Caki2 (cell line): ENCODE results near the gene TPR. TPM values are rescaled to one million over a fixed set of nuclear protein-coding genes. Genes with fewer than 3 reads are reported as not detected.
"Not testable (repeated sequence)": the region's sequence is repeated elsewhere in the genome, so short reads cannot be mapped to it uniquely, and the experiment has no call there.

Experiments
- DNase-seq: peaks from one replicate; pipeline ENCODE4 v3.0.0-alpha.2; 2015; ENCODE audit warnings: low read depth
- in situ Hi-C: cut with HindIII; loops from 2 replicates; pipeline ENCODE4 v1.10.0; 2016; ENCODE audit warnings: low sequenced_read_pairs, low pct_unique_long_range_greater_than_20kb, mixed read lengths
- total RNA-seq: library from RNA; depleted of rRNA; stranded (reverse); fragments of >200 nt; shearing (Covaris generic); gene quantifications from 2 replicates; pipeline ENCODE4 v1.2.3, GENCODE V29; 2014; ENCODE audit warnings: low replicate concordance; rRNA removed

Gene TPR
- 24.7 and 28.4 TPM in 2 replicates for total RNA-seq

- peak; percentile 100 for DNase-seq
- in situ Hi-C loops: no loop called here
Measured at GRCh38 chr1:186375152-186375928, at the start of gene TPR, which contains the start of gene ODR4. Gene TPR (minus strand): TSS chr1:186375253. CDS start chr1:186375028, 225 bp downstream. Gene ODR4 (plus strand): TSS chr1:186375838. CDS start chr1:186379786, 3,948 bp downstream.

DNA sequence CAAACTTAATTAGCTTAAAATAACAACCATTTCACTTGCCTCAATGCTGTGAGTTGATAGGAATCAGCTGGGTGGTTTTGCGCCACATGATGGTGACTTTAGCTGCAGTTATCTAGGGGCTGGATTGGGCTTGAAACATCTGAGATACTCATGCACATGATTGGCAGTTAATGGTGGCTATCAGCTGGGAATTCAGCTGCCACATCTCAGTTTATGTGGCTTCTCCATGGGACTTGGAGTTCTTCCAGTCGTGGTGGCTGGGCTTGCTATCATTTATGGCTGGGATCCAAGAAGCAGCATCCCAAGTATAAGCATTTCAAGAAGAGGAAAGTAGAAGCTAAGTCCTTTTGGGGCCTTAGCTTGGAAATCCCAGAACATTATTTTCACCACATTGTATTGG lies 49.5 kb upstream of the TPR start:
- no peak for DNase-seq
- in situ Hi-C loops: no loop called here

DNA sequence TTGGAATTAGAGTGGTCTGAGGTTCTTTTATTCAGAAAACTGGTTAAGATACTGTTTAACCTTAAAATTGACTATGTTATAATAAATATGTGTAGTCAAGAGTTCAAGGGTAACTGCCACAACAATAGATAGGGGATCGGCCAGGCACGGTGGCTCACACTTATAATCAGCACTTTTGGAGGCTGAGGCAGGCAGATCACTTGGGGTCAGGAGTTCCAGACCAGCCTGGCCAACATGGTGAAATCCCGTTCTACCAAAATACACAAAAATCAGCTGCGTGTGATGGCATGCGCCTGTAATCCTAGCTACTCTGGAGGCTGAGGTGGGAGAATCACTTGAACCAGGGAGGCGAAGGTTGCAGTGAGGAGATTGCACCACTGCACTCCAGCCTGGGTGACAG lies 46.4 kb upstream of the TPR start:
- in situ Hi-C loops: no loop called here
- no peak for DNase-seq

- in situ Hi-C loops: no loop called here
- no peak for DNase-seq
Measured at GRCh38 chr1:186420923-186421322, 45.9 kb upstream of the TPR start.

DNA sequence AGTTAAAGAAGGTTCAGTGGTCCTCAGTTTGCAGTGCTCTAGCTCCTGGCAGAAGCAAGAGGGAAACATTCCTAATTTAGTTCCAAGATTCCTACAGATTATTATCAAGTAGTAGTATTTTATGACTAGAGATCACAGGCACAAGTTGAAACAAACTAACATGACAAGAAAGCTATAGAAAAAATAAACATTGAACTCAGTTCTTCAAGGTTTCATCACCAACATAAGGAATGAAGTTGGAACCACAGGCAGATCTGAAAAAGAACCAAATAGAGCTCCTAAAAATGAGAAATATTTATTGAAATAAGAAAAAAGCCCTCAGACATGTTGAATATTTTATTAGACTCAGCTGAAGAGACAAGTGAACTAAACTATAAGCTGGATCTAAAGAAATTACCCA lies 45.3 kb upstream of the TPR start:
- DNase-seq: no peak
- in situ Hi-C loops: no loop called here

- in situ Hi-C loops: no loop called here
Measured at GRCh38 chr1:186418503-186418902, 43.5 kb upstream of the TPR start.

GRCh38 chr1:186413319-186413718 lies 38.3 kb upstream of the TPR start:
- DNase-seq: no peak
- in situ Hi-C loops: no loop called here

More at GRCh38 chr1:186418503-186418902, 43.5 kb upstream of the TPR start:
- DNase-seq: peak; percentile 21

- in situ Hi-C loops: no loop called here
- DNase-seq: no peak
Measured at GRCh38 chr1:186409091-186409490, 34.0 kb upstream of the TPR start.

DNA sequence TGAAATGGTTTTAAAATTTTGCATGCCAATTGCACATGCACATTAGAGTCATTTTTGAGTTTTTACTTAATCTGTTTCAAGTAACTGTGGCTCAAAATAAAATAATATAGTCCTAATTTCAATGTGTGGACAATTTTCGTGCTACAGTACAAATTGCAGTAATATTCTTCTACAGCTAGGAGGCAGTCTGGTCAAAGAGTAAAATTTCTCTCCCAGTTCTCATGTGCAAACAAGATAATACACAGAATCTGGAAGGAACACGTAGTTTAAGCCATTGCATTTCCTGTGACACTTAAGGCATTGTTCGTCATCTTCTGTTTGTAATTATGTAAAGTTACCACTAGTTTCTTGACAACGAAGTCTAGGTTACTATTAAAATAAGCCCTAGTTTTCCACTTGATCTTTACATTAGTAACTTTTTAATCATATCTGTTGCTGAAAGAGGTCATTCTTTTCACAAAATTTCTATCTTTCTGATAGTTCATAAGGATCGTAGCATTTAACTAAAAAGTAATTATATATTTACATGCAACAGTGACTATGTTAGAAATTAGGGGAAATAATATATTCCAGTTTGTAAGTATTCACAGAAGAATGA lies 29.5 kb upstream of the TPR start:
- peak; percentile 26 for DNase-seq
- in situ Hi-C loops: no loop called here

DNA sequence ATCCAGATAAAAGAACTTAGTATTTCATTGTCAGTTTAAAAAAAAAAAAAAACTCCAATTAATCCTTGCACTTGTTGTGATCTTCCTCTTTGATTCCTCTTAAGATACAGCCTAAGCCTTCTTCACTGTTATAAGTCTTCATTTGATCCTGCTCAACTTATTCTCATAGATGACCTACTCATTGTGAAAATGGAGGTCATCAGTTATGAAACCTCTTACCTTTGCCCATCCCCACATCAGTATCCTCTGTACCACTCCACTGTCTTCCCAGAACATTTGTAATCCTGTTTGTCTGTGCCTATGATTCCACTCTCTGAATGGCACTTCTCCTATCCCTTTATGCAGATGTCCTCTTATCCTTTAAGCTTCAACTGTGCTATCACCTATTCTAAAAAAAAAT lies 28.6 kb upstream of the TPR start:
- in situ Hi-C loops: no loop called here
- DNase-seq: no peak

DNA sequence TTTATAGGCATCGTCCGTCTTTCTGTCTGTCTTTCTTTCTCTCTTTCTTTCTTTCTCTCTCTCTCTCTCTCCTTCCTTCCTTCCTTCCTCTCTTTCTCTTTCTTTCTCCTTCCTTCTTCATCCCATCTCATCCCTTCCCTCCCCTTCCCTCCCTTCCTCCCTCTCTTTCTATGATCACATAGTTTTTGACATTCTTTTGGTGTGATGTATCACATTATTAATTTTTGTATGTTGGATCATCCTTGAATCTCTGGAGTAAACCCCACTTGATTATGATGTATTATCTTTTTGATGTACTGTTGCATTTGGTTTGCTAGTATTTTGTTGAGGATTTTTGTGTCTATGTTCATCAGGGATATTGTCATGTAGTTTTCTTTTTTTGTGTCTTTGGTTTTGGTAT lies 26.4 kb upstream of the TPR start:
- in situ Hi-C loops: not testable (repeated sequence)

DNA sequence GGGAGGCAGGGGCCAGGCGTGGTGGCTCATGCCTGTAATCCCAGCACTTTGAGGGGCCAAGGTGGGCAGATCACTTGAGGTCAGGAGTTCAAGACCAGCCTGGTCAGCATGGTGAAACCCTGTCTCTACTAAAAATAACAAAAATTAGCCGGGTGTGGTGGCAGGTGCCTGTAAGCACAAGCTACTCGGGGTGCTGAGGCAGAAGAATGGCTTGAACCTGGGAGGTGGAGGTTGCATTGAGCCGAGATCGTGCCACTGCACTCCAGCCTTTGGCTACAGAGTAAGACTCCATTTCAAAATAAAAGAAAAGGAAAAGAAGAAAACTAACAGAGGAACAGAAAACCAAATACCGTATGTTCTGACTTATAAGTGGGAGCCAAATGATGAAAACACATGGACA lies 17.7 kb upstream of the TPR start:
- DNase-seq, in situ Hi-C loops: not testable (repeated sequence)

More for the DNA sequence above, 26.4 kb upstream of the TPR start:
- DNase-seq: not testable (repeated sequence)

- in situ Hi-C loops: no loop called here
- no peak for DNase-seq
Measured at GRCh38 chr1:186391841-186392240, 16.8 kb upstream of the TPR start.

DNA sequence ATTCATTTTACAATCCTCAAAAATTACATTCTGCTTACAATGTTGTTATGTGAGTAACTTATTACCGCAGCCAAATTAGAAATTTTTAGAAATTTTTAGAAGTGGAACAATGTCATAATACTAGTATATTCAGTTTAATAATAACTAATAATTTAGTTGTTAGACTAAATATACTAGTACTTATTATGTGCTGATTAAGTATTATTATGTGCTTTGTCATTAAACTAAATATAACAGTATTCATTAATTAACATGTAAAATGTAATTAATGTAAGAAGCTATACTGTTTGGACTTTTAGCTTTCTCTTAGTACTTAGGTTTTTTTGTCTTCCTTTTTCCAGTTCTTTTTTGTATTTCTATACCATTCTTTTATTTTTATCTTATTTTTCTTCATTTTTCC lies 15.9 kb upstream of the TPR start:
- in situ Hi-C loops: no loop called here

DNA sequence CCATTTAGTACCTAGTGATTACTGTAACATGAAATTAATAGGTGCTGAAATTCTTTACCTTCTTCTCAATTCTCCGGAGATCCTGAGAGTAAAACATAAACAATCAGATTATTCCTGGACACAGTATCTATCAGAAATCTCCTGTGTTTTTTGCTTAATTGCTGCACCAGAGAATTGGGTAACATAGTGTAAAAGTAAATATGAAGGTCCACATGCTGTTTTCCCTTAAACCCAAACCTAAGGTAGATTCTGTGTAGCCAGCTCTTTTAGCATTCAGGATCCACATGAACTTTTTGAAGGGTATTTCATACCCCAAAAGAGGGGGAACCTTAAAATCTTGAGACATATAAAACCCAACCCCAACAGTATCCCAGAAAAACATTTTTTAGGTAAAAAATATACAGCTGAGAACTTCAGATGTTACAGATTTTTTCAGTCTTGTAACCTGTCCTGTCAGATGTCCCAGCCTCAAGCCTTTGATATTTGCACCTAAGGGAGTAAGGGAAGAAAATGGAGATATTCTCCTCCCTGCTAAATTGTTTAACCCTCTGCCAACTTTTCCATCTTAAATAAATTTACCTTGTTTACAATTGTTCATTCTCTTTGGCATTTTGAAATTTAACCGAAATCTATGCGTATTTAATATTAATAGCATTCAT lies 11.8 kb upstream of the TPR start:
- no peak for DNase-seq
- in situ Hi-C loops: no loop called here

More for the DNA sequence above, 15.9 kb upstream of the TPR start:
- DNase-seq: no peak

DNA sequence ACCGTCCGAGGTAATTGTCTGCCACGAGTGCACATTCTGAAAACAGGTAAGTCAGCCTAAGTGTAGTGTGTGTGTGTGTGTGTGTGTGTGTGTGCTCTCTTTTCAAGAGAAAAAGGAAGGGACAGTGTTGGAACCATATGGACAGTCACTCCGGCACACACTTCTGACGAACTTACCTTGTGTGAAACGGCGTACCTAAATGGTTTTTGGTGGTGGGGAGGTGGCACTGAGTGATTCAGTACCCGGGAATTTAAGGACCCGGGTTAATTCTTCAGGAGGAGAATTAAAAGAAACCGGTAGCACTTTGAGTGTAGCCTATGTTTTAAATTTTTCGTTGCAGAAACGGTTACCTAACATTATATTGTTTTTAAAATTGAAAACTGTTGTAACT lies 871 bp upstream of the TPR start:
- DNase-seq: no peak
- in situ Hi-C loops: no loop called here

- in situ Hi-C loops: no loop called here
- no peak for DNase-seq
Measured at GRCh38 chr1:186374303-186375151, 526 bp downstream of the TPR start.
